Measurements from ENCODE around the gene COX6A2. TPM values are rescaled to one million over a fixed set of nuclear protein-coding genes. Genes with fewer than 3 reads are reported as not detected.

The COX6A2 gene
- total RNA-seq, 1 experiment from 2014 or later: not detected

DNA sequence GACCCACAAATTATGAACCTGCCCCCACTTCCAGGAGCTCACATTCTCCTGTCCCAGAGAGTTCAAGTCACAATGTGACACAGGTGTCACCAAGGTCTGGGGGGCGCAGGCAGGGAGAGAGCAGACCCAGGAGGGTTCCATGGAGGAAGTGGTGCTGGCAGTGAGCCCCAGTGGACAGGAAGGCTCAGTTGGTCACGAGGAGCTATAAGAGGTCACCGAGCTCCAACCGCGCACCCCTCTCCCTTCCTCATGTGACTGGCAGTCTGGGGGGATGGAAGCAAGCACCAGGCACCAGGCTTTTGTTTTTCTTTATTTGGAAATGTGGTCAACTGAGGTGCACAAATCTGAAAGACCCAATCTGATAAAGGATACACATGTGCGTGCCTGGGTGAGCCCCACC, 32.5 kb downstream of the COX6A2 start:
- no peak overlapping the region for H2BK12ac ChIP-seq (ENCODE audit: insufficient read length, low read depth, low read length)
- no peak overlapping the region for H2AK5ac ChIP-seq (ENCODE audit: insufficient read length, low read length)
- H2BK20ac ChIP-seq (ENCODE audit: low read depth, low read length, poor library complexity, severe bottlenecking): no peak overlapping the region
- no peak overlapping the region for H2AFZ ChIP-seq (ENCODE audit: low read length)
- no peak overlapping the region for H3T11ph ChIP-seq (ENCODE audit: low read length)
- peaks cover 0 to 4% (median 0%) of the 10 kb centered on the region in 3 experiments; a peak in 2 of 7 replicates for H3K36me3 Mint-ChIP-seq (ENCODE audit: insufficient read depth in 1 of 3, low read depth in 3 of 3)
- no peaks in the 10 kb centered on the region for H3K79me2 ChIP-seq (ENCODE audit: insufficient read depth, low read length)
- no peak overlapping the region for H3K27ac ChIP-seq (ENCODE audit: insufficient read length, low read depth, low read length)
- no peaks in the 10 kb centered on the region for H3K79me1 ChIP-seq (ENCODE audit: insufficient read depth, low read depth, low read length, poor library complexity, severe bottlenecking)
- WGBS (ENCODE audit: extremely low coverage, insufficient read length, low lambda C conversion rate): no CpG with 5 or more reads among the region's 6 CpGs
- no peak overlapping the region for H3K18ac ChIP-seq (ENCODE audit: insufficient read length, low read depth, low read length)
- no peak overlapping the region for H3K4me2 ChIP-seq (ENCODE audit: insufficient read depth, insufficient read length, low read length)
- H3K4me1 Mint-ChIP-seq: peaks cover 6 to 7% of the 10 kb centered on the region in 2 experiments
- no peak overlapping the region for H2BK120ac ChIP-seq (ENCODE audit: low read depth, low read length, poor library complexity, severe bottlenecking)
- no peaks in the 10 kb centered on the region for H3K27me3 ChIP-seq (ENCODE audit: insufficient read depth, low read length)
- H4K91ac ChIP-seq (ENCODE audit: insufficient read length, low read depth, low read length): no peak overlapping the region
- no peak overlapping the region for H2BK5ac ChIP-seq (ENCODE audit: insufficient read length, low read length)
- H3K9me3 Mint-ChIP-seq: peaks cover 0 to 3% of the 10 kb centered on the region in 2 experiments; a peak in 1 of 5 replicates
- H4K20me1 ChIP-seq (ENCODE audit: control insufficient read depth, insufficient read depth, insufficient read length): no peaks in the 10 kb centered on the region
- H3K4me3 Mint-ChIP-seq: no peak overlapping the region
- H3K4me1 ChIP-seq (ENCODE audit: insufficient read depth, low read length): no peaks in the 10 kb centered on the region
- H3K14ac ChIP-seq (ENCODE audit: insufficient read depth, low read length): no peak overlapping the region; the same call in 1 of the 2 replicates
- TF ChIP-seq, protein P1, sequence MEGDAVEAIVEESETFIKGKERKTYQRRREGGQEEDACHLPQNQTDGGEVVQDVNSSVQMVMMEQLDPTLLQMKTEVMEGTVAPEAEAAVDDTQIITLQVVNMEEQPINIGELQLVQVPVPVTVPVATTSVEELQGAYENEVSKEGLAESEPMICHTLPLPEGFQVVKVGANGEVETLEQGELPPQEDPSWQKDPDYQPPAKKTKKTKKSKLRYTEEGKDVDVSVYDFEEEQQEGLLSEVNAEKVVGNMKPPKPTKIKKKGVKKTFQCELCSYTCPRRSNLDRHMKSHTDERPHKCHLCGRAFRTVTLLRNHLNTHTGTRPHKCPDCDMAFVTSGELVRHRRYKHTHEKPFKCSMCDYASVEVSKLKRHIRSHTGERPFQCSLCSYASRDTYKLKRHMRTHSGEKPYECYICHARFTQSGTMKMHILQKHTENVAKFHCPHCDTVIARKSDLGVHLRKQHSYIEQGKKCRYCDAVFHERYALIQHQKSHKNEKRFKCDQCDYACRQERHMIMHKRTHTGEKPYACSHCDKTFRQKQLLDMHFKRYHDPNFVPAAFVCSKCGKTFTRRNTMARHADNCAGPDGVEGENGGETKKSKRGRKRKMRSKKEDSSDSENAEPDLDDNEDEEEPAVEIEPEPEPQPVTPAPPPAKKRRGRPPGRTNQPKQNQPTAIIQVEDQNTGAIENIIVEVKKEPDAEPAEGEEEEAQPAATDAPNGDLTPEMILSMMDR (conservative IDR thresholded peaks at IDR 0.05): no peak
- H4K5ac ChIP-seq (ENCODE audit: insufficient read length, low read depth, low read length): no peak overlapping the region
- no peak overlapping the region for H3K23ac ChIP-seq (ENCODE audit: insufficient read length, low read depth, low read length)
- H4K8ac ChIP-seq (replicated peaks; ENCODE audit: insufficient read length, low read depth, low read length): no peak overlapping the region
- no peak overlapping the region for H3K56ac ChIP-seq (ENCODE audit: insufficient read length, low read depth, low read length)
- no peaks in the 10 kb centered on the region for H3K23me2 ChIP-seq (ENCODE audit: insufficient read length, low read depth, low read length, poor library complexity, severe bottlenecking)
- no peak overlapping the region for H3K27ac Mint-ChIP-seq
- no peak overlapping the region for H3K9ac ChIP-seq (ENCODE audit: extremely low read depth, insufficient read length, low read length)
- H3K27me3 Mint-ChIP-seq (ENCODE audit: low read depth): peaks cover 7% of the 10 kb centered on the region
- DNase-seq: no peak
- no peak overlapping the region for H3K4ac ChIP-seq (ENCODE audit: low read depth, low read length)
- no peaks in the 10 kb centered on the region for H3K9me3 ChIP-seq (ENCODE audit: control insufficient read depth, low read depth, low read length)
- H2BK15ac ChIP-seq (ENCODE audit: low read depth, low read length): no peak overlapping the region

All from H9 (cell line).